Epithelial cell of prostate (primary cell): ENCODE measurements around the gene PLA2G12A.
A peak's percentile ranks its signal among the peaks of the same experiment; 100 is the strongest.

Experiments used
- DNase-seq: peaks from one replicate; pipeline ENCODE4 v3.0.0-alpha.2; 2011; ENCODE audit warnings: low read depth, low spot score
- H3K27ac ChIP-seq: fragments of 450-650 bp; 2 replicates; pipeline ENCODE4 v1.5.1; 2017; ENCODE audit warnings: mild to moderate bottlenecking

PLA2G12A gene

GRCh38 chr4:109729718-109730618, at the start of gene PLA2G12A:
PLA2G12A (minus strand) TSS chr4:109730070; CDS start chr4:109729809, 261 bp downstream.
- DNase-seq: peak; percentile 74
- peak within 1 kb of the TSS; percentile 77 for H3K27ac ChIP-seq

- H3K27ac ChIP-seq: no peak overlapping the region
Observed at GRCh38 chr4:109764789-109765402, 35.0 kb upstream of the PLA2G12A start.

GRCh38 chr4:109764376-109764775, 34.5 kb upstream of the PLA2G12A start:
- DNase-seq: no peak
- H3K27ac ChIP-seq: no peak overlapping the region

More at GRCh38 chr4:109764789-109765402, 35.0 kb upstream of the PLA2G12A start:
- no peak for DNase-seq

GRCh38 chr4:109760682-109761081, 30.8 kb upstream of the PLA2G12A start:
- DNase-seq: no peak
- H3K27ac ChIP-seq: no peak overlapping the region

- DNase-seq: no peak
Observed at GRCh38 chr4:109755656-109756055, 25.8 kb upstream of the PLA2G12A start.

GRCh38 chr4:109754093-109754857, 24.4 kb upstream of the PLA2G12A start:
- H3K27ac ChIP-seq: no peak overlapping the region
- DNase-seq: no peak

More at GRCh38 chr4:109755656-109756055, 25.8 kb upstream of the PLA2G12A start:
- no peak overlapping the region for H3K27ac ChIP-seq

GRCh38 chr4:109752525-109752924, 22.7 kb upstream of the PLA2G12A start:
- DNase-seq: no peak
- H3K27ac ChIP-seq: no peak overlapping the region

GRCh38 chr4:109751852-109752251, 22.0 kb upstream of the PLA2G12A start:
- DNase-seq: no peak
- H3K27ac ChIP-seq: no peak overlapping the region

GRCh38 chr4:109750652-109751244, 20.9 kb upstream of the PLA2G12A start:
- H3K27ac ChIP-seq: no peak overlapping the region
- DNase-seq: no peak

- no peak for DNase-seq
- H3K27ac ChIP-seq: no peak overlapping the region
Observed at GRCh38 chr4:109749388-109750082, 19.7 kb upstream of the PLA2G12A start.

- H3K27ac ChIP-seq: no peak overlapping the region
- no peak for DNase-seq
Observed at GRCh38 chr4:109748114-109748513, 18.2 kb upstream of the PLA2G12A start.

- DNase-seq: no peak
- H3K27ac ChIP-seq: no peak overlapping the region
Observed at GRCh38 chr4:109746728-109747127, 16.9 kb upstream of the PLA2G12A start.

GRCh38 chr4:109745830-109746229, 16.0 kb upstream of the PLA2G12A start:
- DNase-seq: no peak
- no peak overlapping the region for H3K27ac ChIP-seq

- DNase-seq: no peak
- no peak overlapping the region for H3K27ac ChIP-seq
Observed at GRCh38 chr4:109739547-109739946, 9.7 kb upstream of the PLA2G12A start.

GRCh38 chr4:109738104-109738872, 8.4 kb upstream of the PLA2G12A start:
- H3K27ac ChIP-seq: no peak overlapping the region
- no peak for DNase-seq

- DNase-seq: no peak
- no peak overlapping the region for H3K27ac ChIP-seq
Observed at GRCh38 chr4:109735566-109736365, 5.9 kb upstream of the PLA2G12A start.

- DNase-seq: no peak
- no peak overlapping the region for H3K27ac ChIP-seq
Observed at GRCh38 chr4:109733728-109734127, 3.9 kb upstream of the PLA2G12A start.
